GM21390 (cell line): ENCODE data around the gene XYLT1.

ENCODE experiments used
- ATAC-seq: cut with Tn5 transposase; IDR thresholded peaks from one replicate; pipeline ENCODE4 v1.9.1; 2021; ENCODE audit not compliant: unreplicated experiment

The XYLT1 gene

DNA sequence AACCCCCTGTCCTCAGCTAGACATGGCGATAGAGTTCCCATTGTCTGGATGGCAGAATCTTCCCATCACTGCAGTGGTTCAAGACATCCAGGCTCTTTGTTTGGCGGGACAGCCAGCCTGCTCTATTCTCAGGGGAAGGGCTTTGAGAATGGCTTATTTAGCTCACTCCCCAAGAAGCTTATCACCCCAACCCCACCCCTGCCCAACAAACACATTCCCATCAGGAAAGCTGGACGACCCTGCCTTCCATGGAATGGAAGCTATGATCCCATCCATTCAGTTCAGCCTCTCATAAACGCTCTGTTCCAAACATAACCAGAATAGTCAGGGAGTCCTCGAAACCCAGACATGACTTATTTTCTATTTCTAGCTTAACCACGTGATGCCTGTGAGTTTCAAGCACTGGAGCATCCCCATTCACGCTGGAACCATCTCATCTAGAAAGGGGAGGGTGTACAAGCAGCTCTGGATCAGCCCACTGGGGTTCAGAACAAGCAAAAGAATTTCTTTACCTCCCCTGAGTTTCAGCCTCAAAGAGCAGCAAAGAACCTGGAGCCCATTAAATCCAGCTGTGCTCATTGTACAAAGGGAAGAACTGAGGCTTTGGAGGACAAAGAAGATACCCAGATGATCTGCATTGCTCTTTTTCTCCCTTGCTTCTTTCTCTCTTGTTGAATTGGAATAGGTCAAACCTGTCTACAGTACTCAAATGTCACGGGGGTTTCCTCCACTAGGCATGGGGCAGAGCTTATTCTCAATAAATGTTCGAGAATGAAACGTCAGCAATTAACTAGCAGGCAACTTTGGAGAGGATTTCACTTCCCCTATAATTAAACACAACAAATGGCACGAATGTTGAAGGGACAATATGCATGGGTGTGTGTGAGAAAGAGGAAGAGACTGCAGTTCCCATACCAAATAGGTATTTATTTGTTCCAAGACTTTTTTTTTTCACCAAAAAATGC lies 93.1 kb downstream of the XYLT1 start:
- peak; percentile 48 for ATAC-seq

DNA sequence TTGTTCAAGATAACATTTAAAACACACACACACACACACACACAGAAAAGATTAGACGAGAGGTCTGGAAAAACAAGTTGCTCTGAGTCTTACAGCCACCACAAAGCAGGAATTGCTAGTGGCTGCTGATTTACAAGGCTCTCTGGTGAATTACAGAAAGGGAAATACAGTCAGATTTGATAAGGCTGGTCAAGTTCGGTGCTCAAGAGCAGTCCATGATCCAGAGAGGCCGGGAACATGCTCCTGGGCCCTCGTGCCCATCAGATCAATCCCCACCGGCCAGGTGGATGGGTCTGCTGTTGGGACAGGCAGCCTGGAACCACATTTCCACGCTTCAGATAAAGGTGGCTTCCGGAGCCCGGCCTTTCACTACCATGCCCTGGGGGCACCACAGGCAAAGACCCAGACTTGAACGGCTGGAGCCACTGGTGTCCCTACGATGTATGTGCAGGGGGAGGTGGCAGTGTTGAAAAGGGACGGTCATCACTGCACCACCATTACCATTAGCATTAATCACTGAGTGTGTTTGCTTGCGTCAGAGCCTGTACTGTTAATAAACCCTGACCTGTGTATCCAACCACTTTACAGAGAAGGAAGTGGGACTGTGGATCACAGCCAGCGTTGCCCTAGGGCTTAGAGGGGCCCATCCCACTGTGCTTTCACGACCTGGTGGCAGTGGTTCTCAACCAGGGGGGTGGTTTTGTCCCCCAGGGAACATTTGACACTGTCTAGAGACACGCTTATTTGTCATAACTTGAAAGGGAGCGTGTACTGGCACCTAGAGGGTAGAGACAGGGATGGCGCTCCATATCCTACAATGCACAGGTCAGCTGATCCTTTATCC lies 95.1 kb downstream of the XYLT1 start:
- ATAC-seq = no peak

DNA sequence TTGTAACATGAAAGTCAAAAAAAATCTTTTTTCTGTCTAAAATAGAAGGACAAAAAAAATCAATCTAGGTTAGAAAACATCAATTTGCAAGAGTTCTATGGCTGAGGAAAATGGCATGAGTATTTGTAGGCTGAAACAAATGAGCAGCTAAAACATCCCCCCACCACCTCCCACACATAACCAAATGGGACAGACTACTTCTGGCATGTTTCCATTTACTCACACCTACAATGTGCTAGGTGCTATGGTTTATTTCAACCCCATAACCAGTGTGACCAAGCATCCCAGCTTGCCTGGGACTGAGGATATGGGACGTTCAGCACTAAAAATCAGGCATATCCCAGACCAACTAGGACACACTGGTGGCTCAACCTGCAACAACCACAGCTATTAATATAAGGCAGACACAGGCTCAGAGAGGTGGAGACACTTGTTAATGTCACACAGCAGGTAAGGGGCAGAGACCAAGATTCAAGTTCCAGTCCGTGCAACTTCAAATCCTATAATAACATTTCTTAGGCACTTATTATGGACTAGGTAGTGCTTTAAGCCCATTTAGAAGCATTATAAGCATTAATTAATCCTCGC lies 96.0 kb downstream of the XYLT1 start:
- no peak for ATAC-seq

DNA sequence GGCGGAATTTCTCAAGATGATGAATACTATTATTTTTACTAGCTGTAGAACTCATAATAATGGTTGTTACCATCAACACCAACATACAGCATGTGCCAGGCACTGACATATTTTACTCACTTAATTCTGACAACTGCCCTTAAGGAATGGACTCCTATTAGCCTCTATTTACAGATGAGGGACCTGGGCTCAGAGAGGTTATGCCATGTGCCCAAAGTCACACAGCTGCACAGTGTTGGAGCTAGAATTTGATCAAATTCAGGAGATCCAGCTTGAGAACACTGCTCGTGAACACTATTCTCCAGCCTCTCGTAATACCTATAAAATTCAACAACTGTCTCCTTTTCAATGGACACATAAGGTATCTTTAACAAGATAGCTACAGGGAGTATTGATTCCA lies 97.2 kb downstream of the XYLT1 start:
- no peak for ATAC-seq

DNA sequence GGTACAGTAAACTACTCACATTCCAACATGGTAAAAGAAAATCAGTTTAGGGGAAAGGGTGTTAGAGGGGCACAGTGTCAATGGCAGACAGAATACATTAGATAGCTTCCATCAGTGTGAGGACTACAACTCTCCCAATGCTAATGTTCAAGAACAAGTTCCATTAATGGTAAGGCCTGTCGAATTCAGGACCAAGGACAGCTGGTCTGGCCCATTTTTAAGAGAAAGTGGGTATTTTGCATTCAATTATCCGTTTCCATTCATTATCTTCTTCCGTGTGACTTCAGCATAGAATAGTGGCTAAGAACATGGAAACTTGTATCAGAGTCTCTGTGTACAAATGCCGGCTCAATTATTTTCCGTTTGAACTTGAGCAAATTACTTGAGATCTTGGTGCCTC lies 98.4 kb downstream of the XYLT1 start:
- ATAC-seq = no peak

DNA sequence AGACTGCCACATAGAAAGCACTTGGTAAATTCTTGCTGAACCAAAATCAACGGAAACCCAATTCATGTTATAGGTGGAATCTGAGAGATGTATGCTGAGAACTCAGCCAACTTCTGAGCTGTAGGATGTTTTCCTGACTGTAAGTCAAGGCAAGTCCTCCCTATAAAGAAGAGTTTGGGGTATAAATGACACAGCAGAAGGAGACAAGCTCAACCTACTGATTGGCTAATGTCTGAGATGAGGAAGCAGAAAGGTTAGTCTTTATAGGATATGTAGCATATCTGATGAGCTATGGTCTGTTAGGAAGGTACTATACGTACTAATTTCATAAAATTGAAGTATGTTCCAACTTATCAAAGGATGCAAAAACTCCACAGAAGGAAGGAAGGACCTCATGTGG lies 99.5 kb downstream of the XYLT1 start:
- ATAC-seq = no peak

DNA sequence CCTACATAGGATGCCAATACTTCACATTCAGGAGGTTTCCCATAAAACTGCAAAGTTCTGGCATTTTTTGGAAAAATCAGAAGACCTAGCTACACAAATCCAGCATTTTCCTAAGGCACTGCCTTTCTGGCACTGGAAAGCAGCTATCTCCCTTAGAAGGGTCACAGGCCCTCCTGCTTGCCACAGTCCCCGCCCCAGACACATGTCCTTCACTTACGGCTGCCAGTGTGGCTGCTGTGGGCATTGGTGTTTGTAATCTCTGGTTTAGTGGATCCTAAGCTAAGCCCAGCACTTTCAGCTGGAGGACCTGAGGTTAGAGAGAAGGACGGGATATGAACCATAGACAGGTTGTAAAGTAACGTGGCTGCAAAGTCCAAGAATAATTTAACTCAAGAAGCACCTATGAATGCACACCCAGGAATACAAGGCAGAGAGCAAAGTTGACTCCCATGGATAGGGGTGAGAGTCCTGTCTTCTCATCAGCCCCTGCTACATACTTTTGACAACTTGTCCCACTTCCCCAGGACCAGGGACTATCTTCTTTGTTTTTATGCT lies 100.0 kb downstream of the XYLT1 start:
- ATAC-seq = no peak

DNA sequence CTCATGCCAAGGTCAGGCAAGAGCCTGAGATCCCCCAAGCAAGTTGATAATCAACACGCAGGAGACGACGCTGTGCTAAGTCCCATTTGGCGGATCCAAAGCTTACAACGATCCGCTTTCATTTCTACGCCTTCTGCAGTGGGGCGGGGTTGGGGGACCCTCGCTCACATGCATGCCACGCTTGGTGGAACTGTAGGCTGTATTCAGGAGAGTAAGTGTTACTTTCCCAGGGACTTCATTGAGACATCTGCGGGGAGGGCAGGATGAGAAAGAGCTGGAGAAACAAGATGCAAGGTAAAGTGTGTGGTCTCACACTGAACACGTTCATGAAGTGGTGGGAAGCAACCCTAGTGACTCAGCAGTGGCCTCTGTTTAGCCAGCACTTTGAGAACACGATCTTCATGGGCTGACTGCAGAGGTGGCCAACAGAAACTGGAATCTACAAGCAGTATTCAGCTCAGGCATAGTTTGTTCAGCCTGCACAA lies 100.5 kb downstream of the XYLT1 start:
- ATAC-seq = no peak

DNA sequence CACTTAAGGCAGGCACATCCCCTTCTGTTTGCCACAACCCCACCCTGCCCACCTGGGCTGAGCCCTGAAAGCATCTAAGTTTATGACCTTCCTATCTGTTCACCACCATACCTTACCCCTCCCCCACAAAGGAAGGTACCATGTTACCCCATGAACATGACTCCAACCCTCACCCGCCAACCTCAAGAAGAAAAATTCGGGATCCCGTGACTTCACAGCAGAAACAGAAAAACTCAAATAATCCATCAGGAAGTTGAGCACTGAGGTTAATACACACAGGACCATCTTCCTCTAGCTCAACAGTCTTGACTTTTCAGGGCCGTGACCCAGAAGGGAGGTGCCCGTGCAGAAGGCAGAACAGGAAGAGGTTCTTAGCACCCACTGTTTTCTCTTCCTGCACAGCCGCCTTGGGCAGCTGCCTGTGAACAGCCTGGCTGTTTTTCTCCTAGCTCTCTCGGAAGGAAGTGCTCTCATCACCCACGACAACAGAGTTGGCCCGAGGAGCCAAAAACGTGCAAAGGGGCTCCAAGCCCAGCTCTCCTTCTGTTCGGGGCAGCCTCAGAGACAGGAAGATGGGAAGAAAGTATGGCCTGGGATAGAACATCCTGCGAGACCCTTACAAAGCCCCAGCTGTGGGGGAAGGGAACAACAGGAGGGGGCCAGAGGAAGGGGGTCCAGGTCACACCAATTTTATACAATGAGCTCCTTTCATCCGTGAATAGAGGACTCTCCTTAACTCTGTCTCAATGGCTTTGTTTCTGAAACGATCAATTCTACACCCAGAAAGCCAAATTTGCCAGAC lies 101.1 kb downstream of the XYLT1 start:
- ATAC-seq = peak; percentile 75

DNA sequence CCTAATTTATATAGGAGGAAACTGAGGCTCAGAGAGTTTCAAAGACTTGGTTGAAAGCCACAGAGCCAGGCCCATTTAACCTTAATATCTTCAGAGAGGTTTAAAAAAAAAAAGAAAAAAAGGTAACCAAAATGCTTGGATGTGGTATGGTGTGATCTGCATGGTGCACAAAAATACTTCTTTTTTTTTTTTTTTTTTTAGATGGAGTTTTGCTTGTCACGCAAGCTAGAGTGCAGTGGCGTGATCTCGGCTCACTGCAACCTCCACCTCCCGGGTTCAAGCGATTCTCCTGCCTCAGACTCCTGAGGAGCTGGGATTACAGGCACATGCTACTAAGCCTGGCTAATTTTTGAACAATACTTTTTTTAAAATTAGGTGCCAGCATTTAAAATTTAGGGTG lies 101.8 kb downstream of the XYLT1 start:
- no peak for ATAC-seq

DNA sequence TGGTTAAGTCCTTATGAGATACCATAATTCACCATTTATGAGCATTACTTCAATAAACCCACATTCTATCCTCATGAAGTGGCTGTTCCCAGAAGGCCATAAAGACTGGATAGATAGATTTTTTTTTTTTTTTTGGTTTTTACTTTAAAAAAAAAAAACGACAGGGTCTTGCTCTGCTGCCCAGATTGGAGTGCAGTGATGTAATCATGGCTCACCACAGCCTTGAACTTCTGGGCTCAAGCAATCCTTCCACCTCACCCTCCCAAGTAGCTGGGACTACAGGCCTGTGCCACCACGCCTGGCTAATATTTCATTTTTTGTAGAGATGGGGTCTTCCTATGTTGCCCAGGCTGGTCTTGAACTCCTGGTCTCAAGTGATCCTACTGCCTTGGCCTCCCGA lies 102.3 kb downstream of the XYLT1 start:
- ATAC-seq = no peak

DNA sequence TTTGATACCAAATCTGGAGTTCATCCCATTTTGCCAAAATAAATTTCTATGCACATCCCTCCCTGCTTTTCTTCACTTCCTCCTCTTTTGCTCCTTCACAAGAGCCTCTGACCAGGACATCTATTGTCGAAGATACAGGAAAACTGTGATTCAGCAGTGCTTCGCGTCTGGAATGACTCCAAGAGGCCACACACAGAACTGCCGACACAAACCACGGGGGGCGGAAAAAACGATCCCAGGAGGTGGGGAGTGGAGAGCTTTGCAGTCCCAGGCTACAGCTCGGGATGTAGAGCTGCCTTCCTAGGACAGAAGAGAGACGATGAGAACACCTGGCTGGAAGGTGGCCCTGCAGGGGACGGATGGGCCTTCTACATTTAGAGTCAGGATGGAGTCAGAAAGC lies 102.8 kb downstream of the XYLT1 start:
- ATAC-seq = no peak

DNA sequence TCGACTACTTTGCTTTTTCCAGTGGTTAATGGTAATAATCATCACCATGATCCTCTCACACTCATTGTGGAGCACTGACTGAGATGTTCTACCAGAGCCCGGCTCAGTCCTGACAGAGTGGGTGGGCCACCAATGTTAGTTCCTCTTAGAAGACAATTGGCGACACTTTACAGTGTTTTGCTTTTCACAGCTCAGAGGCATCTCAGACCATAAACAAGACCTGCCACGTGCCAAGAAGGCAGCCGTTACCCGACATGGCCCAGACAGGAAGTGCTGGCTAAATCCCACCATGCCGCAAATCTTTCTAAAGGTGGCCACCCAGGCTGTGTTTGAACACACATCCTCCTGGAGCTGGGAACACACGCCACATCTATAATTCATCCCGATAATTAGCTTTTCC lies 103.7 kb downstream of the XYLT1 start:
- ATAC-seq = no peak

DNA sequence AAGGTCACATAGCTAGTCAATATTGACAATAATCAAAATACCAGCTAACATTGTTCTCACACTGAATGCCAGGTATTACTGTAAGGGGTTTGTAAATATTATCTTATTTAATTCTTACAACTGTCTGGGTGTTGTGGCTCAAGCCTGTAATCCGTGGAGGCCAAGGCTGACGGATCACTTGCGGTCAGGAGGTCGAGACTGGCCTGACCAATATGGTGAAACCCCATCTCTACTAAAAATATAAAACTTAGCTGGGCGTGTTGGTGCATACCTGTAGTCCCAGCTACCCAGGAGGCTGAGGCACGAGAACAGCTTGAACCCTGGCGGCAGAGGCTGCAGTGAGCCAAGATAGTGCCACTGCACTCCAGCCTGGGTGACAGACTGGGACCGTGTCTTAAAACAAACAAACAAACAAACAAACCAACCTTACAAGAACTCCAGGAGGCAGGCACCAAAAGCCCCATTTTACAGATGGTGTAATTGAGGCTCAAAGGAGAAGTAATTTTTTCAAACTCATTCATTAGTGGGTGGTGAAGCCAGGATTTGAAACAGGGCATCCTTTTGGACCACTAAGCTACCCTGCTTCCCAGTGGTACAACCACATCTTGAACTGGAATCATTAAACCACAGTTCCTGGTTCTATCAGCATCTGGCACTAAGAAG lies 104.3 kb downstream of the XYLT1 start:
- no peak for ATAC-seq

DNA sequence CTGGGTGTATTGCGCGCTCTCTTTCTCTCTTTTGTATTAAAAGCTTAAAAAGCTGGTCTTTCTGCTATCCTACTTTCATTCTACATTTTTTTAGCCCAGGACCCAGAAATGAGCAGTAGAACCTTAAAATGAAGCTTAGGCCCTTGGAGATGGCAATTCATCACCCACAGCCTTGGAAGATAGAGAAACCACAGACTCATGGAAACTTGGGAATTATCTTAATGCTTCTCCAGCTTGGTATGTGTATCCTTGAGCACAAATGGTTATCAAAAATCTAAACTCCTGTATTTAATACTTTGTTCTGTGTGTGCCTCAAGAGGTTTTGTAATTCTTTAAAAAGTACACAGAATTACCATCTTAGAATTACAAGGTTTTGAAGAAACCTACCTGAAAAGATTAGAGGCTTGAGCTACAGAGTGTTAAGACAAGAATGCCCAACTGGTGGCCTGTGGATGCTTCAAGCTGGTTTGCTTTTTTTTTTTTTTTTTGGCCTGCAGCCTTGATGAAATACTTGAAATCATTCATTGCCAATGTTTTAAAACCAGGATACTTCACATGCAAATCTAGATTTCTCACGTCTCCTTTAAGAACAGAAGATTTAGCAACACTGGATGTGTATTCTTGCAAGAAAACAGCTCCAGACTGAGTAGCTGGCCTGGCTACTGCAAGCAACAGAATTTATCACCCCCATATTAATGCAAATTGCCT lies 105.0 kb downstream of the XYLT1 start:
- no peak for ATAC-seq

DNA sequence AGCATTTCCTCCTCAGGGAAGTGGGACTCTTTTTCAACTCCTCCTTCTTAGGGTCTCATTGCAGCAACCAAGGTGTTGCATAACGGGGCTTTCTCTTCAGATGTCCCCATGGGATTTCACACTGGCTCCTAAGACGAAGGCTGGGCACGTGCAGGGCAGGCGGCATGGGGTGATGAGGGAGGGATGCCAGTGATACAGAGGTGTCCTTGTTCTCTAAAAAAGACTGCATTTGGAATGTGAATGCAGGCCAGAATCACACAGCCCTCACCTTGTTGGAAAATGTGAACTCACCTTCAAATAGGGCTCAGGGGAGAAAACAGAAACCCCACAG lies 105.6 kb downstream of the XYLT1 start:
- no peak for ATAC-seq

DNA sequence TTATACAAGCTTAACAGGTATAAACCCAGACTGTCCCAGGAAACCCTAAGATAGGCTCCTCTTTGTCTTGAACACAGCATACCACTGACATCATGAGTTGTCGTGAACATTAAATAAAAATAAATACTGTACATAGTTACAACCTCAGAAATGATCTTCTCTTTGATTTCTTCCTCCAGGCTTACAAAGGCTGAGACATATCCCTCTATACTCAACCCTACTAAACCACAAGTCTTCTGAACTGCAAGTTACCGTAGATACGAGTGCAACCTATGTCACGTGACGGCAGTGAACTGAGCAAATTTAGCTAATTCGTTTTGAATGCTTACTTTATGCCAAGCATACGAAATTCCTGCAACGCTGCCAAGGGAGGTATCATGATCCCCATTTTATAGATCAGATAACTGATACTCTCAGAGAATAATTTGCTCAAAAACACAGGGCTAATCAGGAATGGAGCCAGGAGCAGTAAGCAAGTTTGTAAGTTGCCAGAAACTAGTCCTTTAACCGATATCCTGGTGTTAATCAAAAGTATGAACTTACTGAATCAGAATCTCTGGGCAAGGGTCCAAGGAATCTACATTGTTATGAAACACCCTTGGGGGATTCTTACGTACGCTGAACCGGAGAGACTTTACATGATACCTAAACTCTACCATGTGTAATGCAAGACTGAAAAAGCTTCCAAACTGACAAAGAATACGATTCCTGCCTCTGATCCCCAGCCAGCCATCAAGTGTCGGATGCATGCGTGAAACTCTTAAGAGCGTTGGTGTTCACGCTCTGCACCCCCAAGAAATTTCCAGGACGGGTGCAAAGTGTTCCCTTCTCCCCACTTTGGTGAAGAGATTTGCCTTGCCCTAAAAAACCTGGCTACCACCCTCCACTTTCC lies 106.2 kb downstream of the XYLT1 start:
- ATAC-seq = no peak

DNA sequence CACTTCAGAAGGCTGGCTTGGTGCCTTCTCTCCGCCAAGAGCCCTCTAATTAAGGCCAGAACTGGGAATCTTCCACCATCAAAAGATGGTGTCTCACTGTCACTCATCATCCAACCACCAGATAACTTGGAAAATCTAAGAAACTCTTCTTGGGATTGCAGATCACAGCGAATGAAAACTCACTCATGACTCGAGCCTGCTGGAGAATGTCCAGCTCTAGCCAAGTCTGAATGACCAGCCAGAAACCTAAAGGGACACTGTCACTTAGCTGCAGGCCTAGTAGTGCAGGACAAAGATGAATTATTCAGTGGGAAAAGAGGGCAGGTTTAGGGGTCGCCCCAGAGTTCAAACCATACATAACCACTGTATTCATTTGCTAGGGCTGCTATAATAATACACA lies 107.8 kb downstream of the XYLT1 start:
- ATAC-seq = no peak
